Mesenteric fat pad (tissue), 1 donor: ENCODE results near the gene MGAT3. TPM values are rescaled to one million over a fixed set of nuclear protein-coding genes. Genes with fewer than 3 reads are reported as not detected.
"Not testable (repeated sequence)": the region's sequence is repeated elsewhere in the genome, so short reads cannot be mapped to it uniquely, and the experiment has no call there.

Source experiments
- DNase-seq: peaks from one replicate; pipeline ENCODE4 v3.0.0-alpha.2; 2020; ENCODE audit warnings: low spot score
- long read RNA-seq: library from polyadenylated mRNA; unstranded; transcript quantifications from one replicate; pipeline ENCODE4 v2.0.0, GENCODE V29; 2020
- total RNA-seq: library from RNA; stranded (reverse); fragmentation: NEBNext Ultra II Directional; extraction: Animal tissue kit (Norgen Biotek cat#: 25700); gene quantifications from one replicate; pipeline ENCODE4 v1.2.1, GENCODE V29; 2021
- donor health status: DM: yes; HTN: yes; CAD: no.

MGAT3 gene
- total RNA-seq, result 43.8 TPM
- long read RNA-seq, partial matches to known transcripts, result 0 of 39 reads
- long read RNA-seq, other reads (novel, unspliced or antisense), result 39 of 39 reads

- no peak for DNase-seq
Measured at GRCh38 chr22:39456522-39457197, at the start of gene MGAT3. Gene MGAT3, plus strand, starts transcription at chr22:39457012. Its CDS starts 30,336 bp downstream, at chr22:39487348.

GRCh38 chr22:39408173-39408572 lies 48.6 kb upstream of the MGAT3 start:
- no peak for DNase-seq

GRCh38 chr22:39408807-39409206 lies 48.0 kb upstream of the MGAT3 start:
- DNase-seq, result no peak

- no peak for DNase-seq
Measured at GRCh38 chr22:39409516-39410029, 47.2 kb upstream of the MGAT3 start.

- no peak for DNase-seq
Measured at GRCh38 chr22:39410264-39410663, 46.5 kb upstream of the MGAT3 start.

- not testable (repeated sequence) for DNase-seq
Measured at GRCh38 chr22:39411828-39412365, 44.9 kb upstream of the MGAT3 start.

GRCh38 chr22:39413204-39413603 lies 43.6 kb upstream of the MGAT3 start:
- DNase-seq, result not testable (repeated sequence)

- DNase-seq, result no peak
Measured at GRCh38 chr22:39414377-39414776, 42.4 kb upstream of the MGAT3 start.

GRCh38 chr22:39414886-39415285 lies 41.9 kb upstream of the MGAT3 start:
- no peak for DNase-seq

- DNase-seq, result no peak
Measured at GRCh38 chr22:39415506-39415905, 41.3 kb upstream of the MGAT3 start.

GRCh38 chr22:39416319-39416718 lies 40.5 kb upstream of the MGAT3 start:
- DNase-seq, result no peak

- no peak for DNase-seq
Measured at GRCh38 chr22:39417641-39418040, 39.2 kb upstream of the MGAT3 start.

- no peak for DNase-seq
Measured at GRCh38 chr22:39418696-39419095, 38.1 kb upstream of the MGAT3 start.

- no peak for DNase-seq
Measured at GRCh38 chr22:39419096-39419495, 37.7 kb upstream of the MGAT3 start.

- DNase-seq, result no peak
Measured at GRCh38 chr22:39419911-39420310, 36.9 kb upstream of the MGAT3 start.

GRCh38 chr22:39421691-39422090 lies 35.1 kb upstream of the MGAT3 start:
- DNase-seq, result no peak

GRCh38 chr22:39422101-39422500 lies 34.7 kb upstream of the MGAT3 start:
- no peak for DNase-seq

- no peak for DNase-seq
Measured at GRCh38 chr22:39422721-39423120, 34.1 kb upstream of the MGAT3 start.

- DNase-seq, result no peak
Measured at GRCh38 chr22:39423976-39424375, 32.8 kb upstream of the MGAT3 start.

GRCh38 chr22:39426380-39427043 lies 30.3 kb upstream of the MGAT3 start:
- no peak for DNase-seq

GRCh38 chr22:39427751-39428596 lies 28.8 kb upstream of the MGAT3 start:
- DNase-seq, result no peak
